ENCODE results near the gene MAGEA3.
"Not testable (repeated sequence)": the region's sequence is repeated elsewhere in the genome, so short reads cannot be mapped to it uniquely, and the experiment has no call there.

DNA sequence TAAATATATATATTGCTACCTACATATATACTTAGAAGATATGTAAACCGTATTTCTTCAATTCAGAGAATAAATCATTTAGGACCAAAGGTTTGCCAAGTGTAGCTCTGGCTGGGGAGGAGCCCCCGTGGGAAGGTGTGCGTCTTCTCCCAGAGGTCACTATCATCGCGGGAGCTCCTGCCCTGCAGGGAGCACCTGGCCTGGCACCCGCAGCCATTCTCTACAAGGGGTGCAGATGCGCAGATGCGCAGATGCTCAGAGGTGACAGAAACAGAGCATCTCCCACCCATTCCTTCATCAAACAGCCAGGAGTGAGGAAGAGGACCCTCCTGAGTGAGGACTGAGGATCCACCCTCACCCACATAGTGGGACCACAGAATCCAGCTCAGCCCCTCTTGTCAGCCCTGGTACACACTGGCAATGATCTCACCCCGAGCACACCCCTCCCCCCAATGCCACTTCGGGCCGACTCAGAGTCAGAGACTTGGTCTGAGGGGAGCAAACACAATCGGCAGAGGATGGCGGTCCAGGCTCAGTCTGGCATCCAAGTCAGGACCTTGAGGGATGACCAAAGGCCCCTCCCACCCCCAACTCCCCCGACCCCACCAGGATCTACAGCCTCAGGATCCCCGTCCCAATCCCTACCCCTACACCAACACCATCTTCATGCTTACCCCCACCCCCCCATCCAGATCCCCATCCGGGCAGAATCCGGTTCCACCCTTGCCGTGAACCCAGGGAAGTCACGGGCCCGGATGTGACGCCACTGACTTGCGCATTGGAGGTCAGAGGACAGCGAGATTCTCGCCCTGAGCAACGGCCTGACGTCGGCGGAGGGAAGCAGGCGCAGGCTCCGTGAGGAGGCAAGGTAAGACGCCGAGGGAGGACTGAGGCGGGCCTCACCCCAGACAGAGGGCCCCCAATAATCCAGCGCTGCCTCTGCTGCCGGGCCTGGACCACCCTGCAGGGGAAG is 15.5 kb downstream of the MAGEA3 start, which contains the start of gene MAGEA2B:
- TF ChIP-seq, protein P1, sequence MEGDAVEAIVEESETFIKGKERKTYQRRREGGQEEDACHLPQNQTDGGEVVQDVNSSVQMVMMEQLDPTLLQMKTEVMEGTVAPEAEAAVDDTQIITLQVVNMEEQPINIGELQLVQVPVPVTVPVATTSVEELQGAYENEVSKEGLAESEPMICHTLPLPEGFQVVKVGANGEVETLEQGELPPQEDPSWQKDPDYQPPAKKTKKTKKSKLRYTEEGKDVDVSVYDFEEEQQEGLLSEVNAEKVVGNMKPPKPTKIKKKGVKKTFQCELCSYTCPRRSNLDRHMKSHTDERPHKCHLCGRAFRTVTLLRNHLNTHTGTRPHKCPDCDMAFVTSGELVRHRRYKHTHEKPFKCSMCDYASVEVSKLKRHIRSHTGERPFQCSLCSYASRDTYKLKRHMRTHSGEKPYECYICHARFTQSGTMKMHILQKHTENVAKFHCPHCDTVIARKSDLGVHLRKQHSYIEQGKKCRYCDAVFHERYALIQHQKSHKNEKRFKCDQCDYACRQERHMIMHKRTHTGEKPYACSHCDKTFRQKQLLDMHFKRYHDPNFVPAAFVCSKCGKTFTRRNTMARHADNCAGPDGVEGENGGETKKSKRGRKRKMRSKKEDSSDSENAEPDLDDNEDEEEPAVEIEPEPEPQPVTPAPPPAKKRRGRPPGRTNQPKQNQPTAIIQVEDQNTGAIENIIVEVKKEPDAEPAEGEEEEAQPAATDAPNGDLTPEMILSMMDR (IDR thresholded peaks at IDR 0.05; ENCODE audit: extremely low read depth in 1 of 2, insufficient read depth in 1 of 2, low read depth in 1 of 2, low read length in 2 of 2), result not testable (repeated sequence)
- TF ChIP-seq POLR2A (IDR thresholded peaks at IDR 0.05; ENCODE audit: low read depth, low read length); MYC (IDR thresholded peaks at IDR 0.05; ENCODE audit: low read depth, low read length); EZH2 (IDR thresholded peaks at IDR 0.05; ENCODE audit: borderline replicate concordance, low read depth, low read length, severe bottlenecking); POLR2AphosphoS5 (IDR thresholded peaks at IDR 0.05; ENCODE audit: insufficient read depth, low read depth, low read length); JUN (IDR thresholded peaks at IDR 0.05; ENCODE audit: borderline replicate concordance, insufficient read depth, insufficient read length, low read depth): not testable (repeated sequence)
- TF ChIP-seq, protein P2, sequence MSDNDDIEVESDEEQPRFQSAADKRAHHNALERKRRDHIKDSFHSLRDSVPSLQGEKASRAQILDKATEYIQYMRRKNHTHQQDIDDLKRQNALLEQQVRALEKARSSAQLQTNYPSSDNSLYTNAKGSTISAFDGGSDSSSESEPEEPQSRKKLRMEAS (IDR thresholded peaks at IDR 0.05; ENCODE audit: insufficient read depth, insufficient read length), result not testable (repeated sequence)
